Heart left ventricle (tissue), 13 donors: ENCODE results near the gene CASK.

ENCODE experiments used
- CTCF ChIP-seq, 12 donors: fragments of 200-600 bp; sonication (generic) in 4 of 12; IDR thresholded peaks; one replicate each; pipeline versions ENCODE4 v1.5.0 to v1.8.0; 2018 to 2022; ENCODE audit warnings: antibody characterized with exemption in 12 of 12, mild to moderate bottlenecking in 5 of 12
- POLR2A ChIP-seq, 2 donors: fragments of 450-650 bp; IDR thresholded peaks; one replicate each; pipeline ENCODE4 v1.6.1; 2017; ENCODE audit warnings: antibody characterized with exemption in 2 of 2, mild to moderate bottlenecking in 2 of 2, moderate library complexity in 2 of 2
- donor health status: ischemic (EF 13 %, LVEDD 7.1; RV severe dilation, severe dysfunction).
- donor health status: DM: no; HTN: yes; CAD: no.
- donor health status: DM: no; HTN: no; CAD: no.
- donor health status: ischemic (EF 25% LVEDD 6.9; RV normal size, moderate dysfunction).
- donor health status: ischemic (EF 25% LVEDD 5.7; RV mildly dilated, moderate dysfunction).
- donor health status: ischemic (EF 35%, LVEDD 5.7; RV mildly dilated, moderate dysfunction).
- donor health status: nonischemic (EF 11% LVEDD 7.7; RV severe dilation, severe dysfunction).
- donor health status: DM: yes; HTN: yes; CAD: no.
- donor health status: PGD.
- donor health status: ischemic (EF 29% LVEDD 5.4; RV normal size, mild dysfunction).
- donor health status: nonischemic (EF 23%, LVEDD 6.1; RV moderate dilation, normal function).

- TF ChIP-seq POLR2A (IDR thresholded peaks at IDR 0.05) (no peak), CTCF (IDR thresholded peaks at IDR 0.05) (no peak)
Observed at GRCh38 chrX:41518841-41519220, 404.5 kb downstream of the CASK start.
